HFFc6 (cell line): ENCODE measurements around the gene SNX19. TPM values are rescaled to one million over a fixed set of nuclear protein-coding genes. Genes with fewer than 3 reads are reported as not detected.

Experiments
- DNase-seq: peaks from one replicate; pipeline ENCODE4 v3.0.0-alpha.2; 2018
- H3K27ac Mint-ChIP-seq: 2 replicates; pipeline ENCODE4 v1.8.0; 2020; ENCODE audit warnings: mild to moderate bottlenecking, mixed read lengths
- H3K27me3 Mint-ChIP-seq: 2 replicates; pipeline ENCODE4 v1.8.0; 2021; ENCODE audit warnings: mild to moderate bottlenecking, moderate library complexity, mixed read lengths; ENCODE audit not compliant: insufficient read depth
- H3K36me3 Mint-ChIP-seq: 2 replicates; pipeline ENCODE4 v1.8.0; 2021; ENCODE audit warnings: low read depth, mixed read lengths
- H3K4me1 Mint-ChIP-seq: 2 replicates; pipeline ENCODE4 v1.8.0; 2020; ENCODE audit warnings: low read depth, mixed read lengths
- H3K4me3 Mint-ChIP-seq: 2 replicates; pipeline ENCODE4 v1.8.0; 2020; ENCODE audit warnings: mild to moderate bottlenecking, moderate library complexity, mixed read lengths
- H3K9me3 Mint-ChIP-seq: 2 replicates; pipeline ENCODE4 v1.8.0; 2020; ENCODE audit warnings: mild to moderate bottlenecking, mixed read lengths
- total RNA-seq, 6 experiments: library from RNA; stranded (reverse); fragmentation: NEBNext Ultra II Directional; extraction: Animal tissue kit (Norgen Biotek cat#: 25700); gene quantifications; 2 replicates in 1 of 6; 3 replicates in 5 of 6; pipeline ENCODE4 v1.2.3, GENCODE V29; 2021
- TF ChIP-seq, protein P1 (sequence below): fragments of 200-600 bp; sonication (generic); IDR thresholded peaks from 2 replicates; pipeline ENCODE4 v1.5.0; 2021; ENCODE audit warnings: antibody characterized with exemption, mild to moderate bottlenecking

SNX19 gene
- total RNA-seq, 6 experiments from 2014 or later: 44.2 to 56.7 (median 50.2) TPM

DNA sequence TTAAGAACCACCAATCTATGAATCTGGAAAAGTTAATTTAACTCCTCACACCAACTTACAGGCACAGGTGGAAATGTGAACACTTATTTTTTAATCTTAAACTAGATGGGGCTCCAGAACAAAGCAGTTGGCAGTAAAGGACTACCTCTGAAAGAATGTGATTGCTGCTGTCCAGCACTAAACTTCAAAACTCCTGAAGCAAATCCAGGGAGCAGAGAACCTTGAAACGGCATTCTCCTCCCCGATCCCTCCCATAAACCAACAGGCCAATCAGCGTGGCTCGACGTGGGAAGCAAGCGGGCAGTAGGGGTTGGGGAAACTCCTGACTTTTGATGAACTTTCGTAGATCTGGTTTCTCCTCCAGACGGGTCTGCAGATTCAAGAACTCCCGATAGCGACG is 5.0 kb downstream of the SNX19 start:
- TF ChIP-seq, protein P1, sequence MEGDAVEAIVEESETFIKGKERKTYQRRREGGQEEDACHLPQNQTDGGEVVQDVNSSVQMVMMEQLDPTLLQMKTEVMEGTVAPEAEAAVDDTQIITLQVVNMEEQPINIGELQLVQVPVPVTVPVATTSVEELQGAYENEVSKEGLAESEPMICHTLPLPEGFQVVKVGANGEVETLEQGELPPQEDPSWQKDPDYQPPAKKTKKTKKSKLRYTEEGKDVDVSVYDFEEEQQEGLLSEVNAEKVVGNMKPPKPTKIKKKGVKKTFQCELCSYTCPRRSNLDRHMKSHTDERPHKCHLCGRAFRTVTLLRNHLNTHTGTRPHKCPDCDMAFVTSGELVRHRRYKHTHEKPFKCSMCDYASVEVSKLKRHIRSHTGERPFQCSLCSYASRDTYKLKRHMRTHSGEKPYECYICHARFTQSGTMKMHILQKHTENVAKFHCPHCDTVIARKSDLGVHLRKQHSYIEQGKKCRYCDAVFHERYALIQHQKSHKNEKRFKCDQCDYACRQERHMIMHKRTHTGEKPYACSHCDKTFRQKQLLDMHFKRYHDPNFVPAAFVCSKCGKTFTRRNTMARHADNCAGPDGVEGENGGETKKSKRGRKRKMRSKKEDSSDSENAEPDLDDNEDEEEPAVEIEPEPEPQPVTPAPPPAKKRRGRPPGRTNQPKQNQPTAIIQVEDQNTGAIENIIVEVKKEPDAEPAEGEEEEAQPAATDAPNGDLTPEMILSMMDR: no peak
- Mint-ChIP-seq H3K27ac (no peak overlapping the region), H3K4me3 (no peak overlapping the region), H3K4me1 (peaks cover 59% of the 10 kb centered on the region), H3K27me3 (peaks cover 2% of the 10 kb centered on the region), H3K36me3 (peaks cover 78% of the 10 kb centered on the region), H3K9me3 (no peaks in the 10 kb centered on the region)
- no peak for DNase-seq

- Mint-ChIP-seq H3K4me1 (peaks cover 62% of the 10 kb centered on the region), H3K36me3 (peaks cover 85% of the 10 kb centered on the region), H3K27me3 (peaks cover 2% of the 10 kb centered on the region), H3K9me3 (no peaks in the 10 kb centered on the region), H3K4me3 (peak overlapping the region; percentile 45), H3K27ac (peak overlapping the region; percentile 85)
- peak; percentile 63 for DNase-seq
- TF ChIP-seq, protein P1: no peak
These were observed 6.6 kb downstream of the SNX19 start for GRCh38 chr11:130909650-130910049.

- TF ChIP-seq, protein P1: no peak
- Mint-ChIP-seq H3K27ac (peak overlapping the region; percentile 85), H3K4me3 (peak overlapping the region; percentile 45), H3K4me1 (peaks cover 67% of the 10 kb centered on the region), H3K27me3 (peaks cover 2% of the 10 kb centered on the region), H3K36me3 (peaks cover 85% of the 10 kb centered on the region), H3K9me3 (no peaks in the 10 kb centered on the region)
- DNase-seq: peak; percentile 83
These were observed 7.3 kb downstream of the SNX19 start for GRCh38 chr11:130908770-130909625.

DNA sequence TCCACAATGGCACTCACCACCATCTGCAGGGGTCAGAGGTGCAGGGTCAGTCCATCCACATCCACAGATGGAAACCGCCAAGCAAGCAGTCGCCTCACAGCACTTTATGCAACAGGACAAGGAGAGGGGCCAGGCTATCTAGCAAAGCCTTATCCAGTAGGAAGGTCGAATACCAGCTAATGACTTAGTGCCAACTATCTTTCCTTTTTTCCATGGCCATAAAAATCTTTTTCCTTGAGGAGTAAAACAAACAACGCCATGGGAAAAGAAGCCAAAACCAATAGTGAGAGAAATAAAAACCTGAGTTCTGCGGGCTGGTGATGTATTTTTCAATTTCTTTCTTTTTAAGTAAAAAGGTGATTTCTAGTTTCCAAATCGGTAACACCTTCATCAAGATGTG is 8.2 kb downstream of the SNX19 start:
- Mint-ChIP-seq H3K9me3 (no peaks in the 10 kb centered on the region), H3K27me3 (peaks cover 2% of the 10 kb centered on the region), H3K4me3 (peak overlapping the region; percentile 45; the same call in 1 of the 2 replicates), H3K4me1 (peaks cover 66% of the 10 kb centered on the region), H3K27ac (peak overlapping the region; percentile 85; the same call in 1 of the 2 replicates), H3K36me3 (peaks cover 85% of the 10 kb centered on the region)
- TF ChIP-seq, protein P1: no peak
- DNase-seq: no peak

- Mint-ChIP-seq H3K36me3 (peaks cover 85% of the 10 kb centered on the region), H3K27ac (no peak overlapping the region), H3K27me3 (peaks cover 2% of the 10 kb centered on the region), H3K4me3 (no peak overlapping the region), H3K9me3 (no peaks in the 10 kb centered on the region), H3K4me1 (peaks cover 62% of the 10 kb centered on the region)
- DNase-seq: no peak
- TF ChIP-seq, protein P1: no peak
These were observed 9.1 kb downstream of the SNX19 start for GRCh38 chr11:130907229-130907628.
